HepG2 (cell line): ENCODE measurements around the gene NAPB. TPM values are rescaled to one million over a fixed set of nuclear protein-coding genes. Genes with fewer than 3 reads are reported as not detected.

Experiments used
- CERS6 ChIP-seq: sonication (generic); formaldehyde crosslinking; IDR thresholded peaks from 2 replicates; pipeline ENCODE4 v1.5.0; 2020; ENCODE audit warnings: missing genetic modification reagents
- E2F5 ChIP-seq: sonication (generic); formaldehyde crosslinking; conservative IDR thresholded peaks from 2 replicates; pipeline ENCODE4 v1.4.0; 2020; ENCODE audit warnings: missing genetic modification reagents
- GATAD2A ChIP-seq: IDR thresholded peaks from 2 replicates; pipeline ENCODE4 v1.6.1; 2016
- KAT7 ChIP-seq: IDR thresholded peaks from 2 replicates; pipeline ENCODE4 v1.6.1; 2018; ENCODE audit warnings: borderline replicate concordance, missing compliant biosample characterization
- MBD4 ChIP-seq: IDR thresholded peaks from 2 replicates; pipeline ENCODE4 v1.6.1; 2012; ENCODE audit warnings: low read length, inconsistent platforms, borderline replicate concordance
- PHB2 ChIP-seq: fragments of 450-650 bp; IDR thresholded peaks from 2 replicates; pipeline ENCODE4 v1.6.1; 2018; ENCODE audit not compliant: partially characterized antibody
- PHF21A ChIP-seq: sonication (generic); formaldehyde crosslinking; IDR thresholded peaks from 2 replicates; pipeline ENCODE4 v1.5.0; 2020; ENCODE audit warnings: mild to moderate bottlenecking, missing genetic modification reagents
- POLR2G ChIP-seq: fragments of 200-400 bp; formaldehyde crosslinking; IDR thresholded peaks from 2 replicates; pipeline ENCODE4 v1.6.1; 2018; ENCODE audit warnings: mild to moderate bottlenecking, low read depth, low read length, moderate library complexity
- RELA ChIP-seq: sonication (generic); formaldehyde crosslinking; IDR thresholded peaks from 2 replicates; pipeline ENCODE4 v1.4.0; 2020; ENCODE audit warnings: missing genetic modification reagents
- SOX5 ChIP-seq: IDR thresholded peaks from 2 replicates; pipeline ENCODE4 v1.6.1; 2016; ENCODE audit warnings: borderline replicate concordance
- SP1 ChIP-seq, 2 experiments: fragments of 450-650 bp in 1 of 2; sonication (generic) in 1 of 2; formaldehyde crosslinking in 1 of 2; IDR thresholded peaks; 2 replicates each; pipeline versions ENCODE4 v1.4.0 to v1.6.1; 2016 to 2020; ENCODE audit warnings: missing genetic modification reagents in 1 of 2
- SSRP1 ChIP-seq: IDR thresholded peaks from 2 replicates; pipeline ENCODE4 v1.6.1; 2016; ENCODE audit warnings: control low read depth
- STAG1 ChIP-seq: sonication (generic); formaldehyde crosslinking; IDR thresholded peaks from 2 replicates; pipeline ENCODE4 v1.4.0; 2020; ENCODE audit warnings: missing genetic modification reagents
- ZFP90 ChIP-seq: sonication (generic); formaldehyde crosslinking; IDR thresholded peaks from 2 replicates; pipeline ENCODE4 v1.8.0; 2022; ENCODE audit warnings: missing genetic modification reagents, mild to moderate bottlenecking, inconsistent platforms, borderline replicate concordance
- ZHX2 ChIP-seq, 2 experiments: sonication (generic) in 1 of 2; formaldehyde crosslinking in 1 of 2; IDR thresholded peaks; 2 replicates each; pipeline versions ENCODE4 v1.6.1 to v1.9.0; 2014 to 2022; ENCODE audit warnings: antibody characterized with exemption in 1 of 2, borderline replicate concordance in 1 of 2, inconsistent platforms in 1 of 2, low read depth in 1 of 2, missing genetic modification reagents in 1 of 2
- ZNF343 ChIP-seq: sonication (generic); formaldehyde crosslinking; IDR thresholded peaks from 2 replicates; pipeline ENCODE4 v1.4.0; 2020; ENCODE audit warnings: mild to moderate bottlenecking, missing genetic modification reagents
- ZNF441 ChIP-seq: sonication (generic); formaldehyde crosslinking; IDR thresholded peaks from 2 replicates; pipeline ENCODE4 v1.7.0; 2021; ENCODE audit warnings: missing genetic modification reagents, borderline replicate concordance
- ZNF512 ChIP-seq: sonication (generic); formaldehyde crosslinking; IDR thresholded peaks from 2 replicates; pipeline ENCODE4 v1.4.0; 2020; ENCODE audit warnings: mild to moderate bottlenecking, missing genetic modification reagents
- ZNF589 ChIP-seq: sonication (generic); formaldehyde crosslinking; conservative IDR thresholded peaks from 2 replicates; pipeline ENCODE4 v1.8.0; 2022; ENCODE audit warnings: mild to moderate bottlenecking, moderate library complexity, missing genetic modification reagents
- polyA plus RNA-seq, 8 experiments: library from polyadenylated mRNA; depleted of rRNA in 3 of 8; stranded (reverse) in 7 of 8; unstranded in 1 of 8; fragments of >200 nt; fragmentation: Illumina TruSeq in 4 of 8; extraction: Trizol in 4 of 8; gene quantifications; 2 replicates each; pipeline versions ENCODE4 v1.2.1 to v1.2.3, GENCODE V29; 2011 to 2016; ENCODE audit warnings: low read depth in 4 of 8, missing spikeins in 1 of 8, mixed read lengths in 1 of 8; ENCODE audit not compliant: insufficient read depth in 1 of 8
- total RNA-seq, 5 experiments: library from RNA; depleted of rRNA; stranded (reverse); fragments of >200 nt; fragmentation: Illumina TruSeq; extraction: Trizol; gene quantifications; 2 replicates each; pipeline ENCODE4 v1.2.3, GENCODE V29; 2016; ENCODE audit warnings: low read depth in 1 of 5

The NAPB gene
- total and polyA plus RNA-seq, 2 of the 13 experiments (the other 11 are each of a cell fraction or from before 2014, with no cell fraction given) = 15.2 to 16.1 TPM

- no peak for TF ChIP-seq ZNF589
- TF ChIP-seq MBD4 = no peak
- no peak for TF ChIP-seq PHB2
- TF ChIP-seq ZNF512 (CRISPR knock-in tag) = peak; percentile 59; the same call in 1 of the 2 replicates
- TF ChIP-seq GATAD2A = peak; percentile 83
- peak; percentile 20; the same call in 1 of the 2 replicates for TF ChIP-seq ZNF441 (CRISPR knock-in tag)
- peak; percentile 49; the same call in 1 of the 2 replicates for TF ChIP-seq SOX5
- no peak for TF ChIP-seq RELA (CRISPR knock-in tag)
- TF ChIP-seq SP1 (IDR thresholded peaks at IDR 0.05) = no peak
- TF ChIP-seq SP1 (CRISPR knock-in tag; IDR thresholded peaks at IDR 0.05) = peak; percentile 91
- TF ChIP-seq ZFP90 (CRISPR knock-in tag) = peak; percentile 59
- peak; percentile 78 for TF ChIP-seq E2F5
- no peak for TF ChIP-seq SSRP1 (CRISPR knock-in tag)
- peak; percentile 88 for TF ChIP-seq POLR2G
- TF ChIP-seq PHF21A = peak; percentile 79
- no peak for TF ChIP-seq CERS6 (CRISPR knock-in tag)
- TF ChIP-seq ZNF343 (CRISPR knock-in tag) = peak; percentile 72; the same call in 1 of the 2 replicates
- peak; percentile 94; the same call in 1 of the 2 replicates for TF ChIP-seq KAT7 (CRISPR knock-in tag)
- TF ChIP-seq ZHX2 (IDR thresholded peaks at IDR 0.05; ENCODE audit: low read depth) = peak; percentile 92
- no peak for TF ChIP-seq ZHX2 (CRISPR knock-in tag; IDR thresholded peaks at IDR 0.05; ENCODE audit: borderline replicate concordance)
- no peak for TF ChIP-seq STAG1 (CRISPR knock-in tag)
These were observed 63.3 kb downstream of the NAPB start (continued) for GRCh38 chr20:23357767-23358562.
